HCT116 (cell line): ENCODE results near the gene SPRR5. TPM values are rescaled to one million over a fixed set of nuclear protein-coding genes. Genes with fewer than 3 reads are reported as not detected.

Source experiments
- ATAC-seq: fragments of 200-7000 bp; cut with Tn5 transposase; 2 replicates; pipeline ENCODE4 v1.9.1; 2020; ENCODE audit warnings: mild to moderate bottlenecking, moderate library complexity
- BruUV-seq: library from RNA; stranded (reverse); fragments of 400-500 nt; replicated peaks from 2 replicates; lab custom pipeline; 2021; lab: Mats Ljungman, UMichigan
- CTCF ChIA-PET: fragments of 300-600 bp; sonication (Branson Sonifier 250); formaldehyde crosslinking; loops from one replicate; lab custom pipeline; 2021; ENCODE audit warnings: antibody characterized with exemption; lab: Charles Lee
- POLR2A ChIA-PET: fragments of 300-600, 350-600 bp; sonication (Branson Sonifier 250); formaldehyde crosslinking; loops from one replicate; lab custom pipeline; 2021; ENCODE audit warnings: antibody characterized with exemption; lab: Charles Lee
- RAD21 ChIA-PET, 2 experiments: fragments of 300-600 bp; sonication (Branson Sonifier 250); formaldehyde crosslinking; loops; one replicate each; lab custom pipeline; 2023; ENCODE audit warnings: low total read pairs in 2 of 2; ENCODE audit not compliant: uncharacterized antibody in 2 of 2, unreplicated experiment in 2 of 2, low non-redundant PET in 1 of 2; lab: Charles Lee
- DNase-seq: peaks from one replicate; pipeline ENCODE4 v3.0.0-alpha.2; 2010; ENCODE audit warnings: low read depth, low spot score
- H2AFZ ChIP-seq: fragments of 200-600 bp; shearing (Covaris generic), sonication (generic); 2 replicates; pipeline ENCODE4 v1.6.1; 2017; ENCODE audit warnings: low read depth, mixed run types, mixed read lengths, antibody characterized with exemption, low read length; ENCODE audit not compliant: poor library complexity, severe bottlenecking
- H3K27ac ChIP-seq: 2 replicates; pipeline ENCODE4 v1.5.1; 2012; ENCODE audit warnings: low read depth, low read length
- H3K27me3 ChIP-seq: fragments of 200-600 bp; sonication (generic); 2 replicates; pipeline ENCODE4 v1.6.1; 2016; ENCODE audit warnings: mixed run types, low read length, mixed read lengths; ENCODE audit not compliant: insufficient read depth
- H3K36me3 ChIP-seq, 2 experiments: fragments of 200-500 bp in 1 of 2; fragments of 200-600 bp in 1 of 2; sonication (Bioruptor generic) in 1 of 2; sonication (generic) in 1 of 2; 2 replicates each; pipeline versions ENCODE4 v1.5.1 to v1.6.1; 2014 to 2016; ENCODE audit warnings: low read length in 2 of 2, inconsistent platforms in 1 of 2, mixed read lengths in 1 of 2, mixed run types in 1 of 2; ENCODE audit not compliant: insufficient read depth in 2 of 2, control insufficient read depth in 1 of 2
- H3K4me1 ChIP-seq, 2 experiments: fragments of 200-600 bp in 1 of 2; sonication (generic) in 1 of 2; 2 replicates each; pipeline versions ENCODE4 v1.5.1 to v1.6.1; 2012 to 2017; ENCODE audit warnings: low read length in 2 of 2, inconsistent platforms in 1 of 2, mild to moderate bottlenecking in 1 of 2, mixed read lengths in 1 of 2, mixed run types in 1 of 2, moderate library complexity in 1 of 2; ENCODE audit not compliant: insufficient read depth in 2 of 2, control insufficient read depth in 1 of 2
- H3K4me2 ChIP-seq: fragments of 200-600 bp; sonication (generic); 2 replicates; pipeline ENCODE4 v1.6.1; 2017; ENCODE audit warnings: mixed run types, low read length, mixed read lengths
- H3K4me3 ChIP-seq, 2 experiments: fragments of 200-600 bp in 1 of 2; sonication (generic) in 1 of 2; replicated peaks in 1 of 2; 2 replicates each; pipeline ENCODE4 v1.5.1; 2011 to 2016; ENCODE audit warnings: low read length in 2 of 2, control low read depth in 1 of 2, low read depth in 1 of 2, mild to moderate bottlenecking in 1 of 2, mixed read lengths in 1 of 2, mixed run types in 1 of 2
- H3K79me2 ChIP-seq: fragments of 200-600 bp; sonication (generic); 2 replicates; pipeline ENCODE4 v1.6.1; 2017; ENCODE audit warnings: mild to moderate bottlenecking, mixed run types, low read length, moderate library complexity, mixed read lengths; ENCODE audit not compliant: insufficient read depth
- H3K9ac ChIP-seq: fragments of 200-600 bp; sonication (generic); 2 replicates; pipeline ENCODE4 v1.6.1; 2016; ENCODE audit warnings: low read length, mixed read lengths
- H3K9me2 ChIP-seq: fragments of 200-600 bp; sonication (generic), shearing (Covaris generic); 2 replicates; pipeline ENCODE4 v1.6.1; 2017; ENCODE audit warnings: mixed run types, mild to moderate bottlenecking, moderate library complexity; ENCODE audit not compliant: insufficient read depth
- H3K9me3 ChIP-seq, 2 experiments: fragments of 200-500 bp in 1 of 2; fragments of 200-600 bp in 1 of 2; sonication (Bioruptor generic) in 1 of 2; sonication (generic) in 1 of 2; 2 replicates each; pipeline ENCODE4 v1.6.1; 2014 to 2017; ENCODE audit warnings: low read length in 2 of 2, mixed read lengths in 2 of 2, inconsistent platforms in 1 of 2, low read depth in 1 of 2, mild to moderate bottlenecking in 1 of 2, mixed run types in 1 of 2, moderate library complexity in 1 of 2; ENCODE audit not compliant: control insufficient read depth in 1 of 2, insufficient read depth in 1 of 2
- H4K20me1 ChIP-seq: fragments of 200-600 bp; sonication (generic), shearing (Covaris generic); 2 replicates; pipeline ENCODE4 v1.6.1; 2017; ENCODE audit warnings: mixed run types, mild to moderate bottlenecking, moderate library complexity; ENCODE audit not compliant: insufficient read depth
- CTCF ChIP-seq, 3 experiments: fragments of 200-600 bp in 1 of 3; sonication (generic) in 1 of 3; IDR thresholded peaks in 2 of 3; conservative IDR thresholded peaks in 1 of 3; 2 replicates each; pipeline ENCODE4 v1.5.1; 2012 to 2017; ENCODE audit warnings: low read depth in 2 of 3, low read length in 2 of 3, antibody characterized with exemption in 1 of 3, borderline replicate concordance in 1 of 3, control low read depth in 1 of 3, mild to moderate bottlenecking in 1 of 3, mixed read lengths in 1 of 3, mixed run types in 1 of 3, moderate library complexity in 1 of 3; ENCODE audit not compliant: insufficient read depth in 1 of 3
- FOSL1 ChIP-seq: IDR thresholded peaks from 2 replicates; pipeline ENCODE4 v1.6.1; 2012; ENCODE audit warnings: low read depth
- POLR2A ChIP-seq: IDR thresholded peaks from 2 replicates; pipeline ENCODE4 v1.7.0; 2011; ENCODE audit warnings: borderline replicate concordance; ENCODE audit not compliant: insufficient read depth, insufficient read length; ENCODE audit errors: extremely low read depth
- RAD21 ChIP-seq: IDR thresholded peaks from 2 replicates; pipeline ENCODE4 v1.6.1; 2012; ENCODE audit warnings: low read depth, mild to moderate bottlenecking
- SIN3A ChIP-seq: IDR thresholded peaks from 2 replicates; pipeline ENCODE4 v1.6.1; 2012; ENCODE audit warnings: low read depth
- ZBTB33 ChIP-seq: IDR thresholded peaks from 2 replicates; pipeline ENCODE4 v1.6.1; 2011; ENCODE audit warnings: mild to moderate bottlenecking, low read length, moderate library complexity; ENCODE audit not compliant: insufficient replicate concordance; ENCODE audit errors: extremely low read depth
- intact Hi-C: fragments of 100-400 bp; cut with micrococcal nuclease; formaldehyde crosslinking; loops from 2 replicates; pipeline ENCODE4 v1.10.0; 2022
- total RNA-seq: library from RNA; stranded (reverse); gene quantifications from one replicate; pipeline ENCODE4 v1.2.1, GENCODE V29; 2021; ENCODE audit not compliant: unreplicated experiment

The SPRR5 gene
- total RNA-seq, 1 experiment from 2014 or later, result not detected

- peak; percentile 59; the same call in 1 of the 2 replicates for ATAC-seq
- CTCF ChIA-PET, result interaction anchor here (1.1 to 4.2 kb wide), 2 partner anchors 230 to 232 kb away, joined by 5 to 34 read pairs; no protein-coding TSS in a partner anchor
- intact Hi-C loops, result loop anchor here (1.0 kb wide), 1 partner anchor 232 kb away; no protein-coding TSS in a partner anchor
Measured at GRCh38 chr1:152960452-152961044, 13.5 kb downstream of the SPRR5 start.

More at GRCh38 chr1:152960452-152961044, 13.5 kb downstream of the SPRR5 start:
- POLR2A ChIA-PET, result no interaction called here
- BruUV-seq, result no TSS peak
- peak; percentile 69 for TF ChIP-seq RAD21
- no peak for TF ChIP-seq ZBTB33
- no peak for TF ChIP-seq FOSL1
- peak; percentile 43 to 51 (median 51); a peak in 4 of 6 replicates for TF ChIP-seq CTCF (IDR thresholded peaks at IDR 0.05 in 2 of 3, conservative IDR thresholded peaks at IDR 0.05 in 1 of 3; ENCODE audit: borderline replicate concordance in 1 of 3, insufficient read depth in 1 of 3, low read depth in 2 of 3, low read length in 2 of 3)
- TF ChIP-seq SIN3A, result no peak
- no peak for TF ChIP-seq POLR2A
- TF ChIP-seq, all 23 proteins: peak for 2
- RAD21 ChIA-PET, result no interaction called here
- Histone ChIP-seq H3K27ac (no peak overlapping the region), H3K79me2 (no peaks in the 10 kb centered on the region), H4K20me1 (no peaks in the 10 kb centered on the region; the same call in 1 of the 2 replicates), H3K4me2 (no peak overlapping the region), H3K36me3 (no peaks in the 10 kb centered on the region), H3K27me3 (peaks cover 12% of the 10 kb centered on the region), H3K9ac (no peak overlapping the region), H3K4me1 (no peaks in the 10 kb centered on the region), H3K4me3 (no peak overlapping the region), H3K9me3 (no peaks in the 10 kb centered on the region), H3K9me2 (no peaks in the 10 kb centered on the region), H2AFZ (no peak overlapping the region)
- DNase-seq, result no peak
